HepG2 (cell line): ENCODE results near the gene TJP1. TPM values are rescaled to one million over a fixed set of nuclear protein-coding genes. Genes with fewer than 3 reads are reported as not detected.

Experiments used
- ATAC-seq: fragments of 200-7000 bp; cut with Tn5 transposase; 3 replicates; pipeline ENCODE4 v1.9.1; 2020; ENCODE audit warnings: mild to moderate bottlenecking, moderate library complexity
- BruUV-seq: library from RNA; stranded (reverse); fragments of 400-500 nt; replicated peaks from 2 replicates; lab custom pipeline; 2021; lab: Mats Ljungman, UMichigan
- CTCF ChIA-PET: fragments of 300-600 bp; formaldehyde crosslinking; extraction: SDS; loops from one replicate; lab custom pipeline; 2021; ENCODE audit warnings: low total read pairs, inconsistent platforms, low intra/inter-chr PET ratio; lab: Yijun Ruan, JAX
- POLR2A ChIA-PET: fragments of 350-600 bp; sonication (Branson Sonifier 250); formaldehyde crosslinking; loops from one replicate; lab custom pipeline; 2020; ENCODE audit warnings: antibody characterized with exemption, inconsistent platforms; lab: Yijun Ruan, JAX
- DNase-seq: peaks from one replicate; pipeline ENCODE4 v3.0.0-alpha.2; 2015; ENCODE audit warnings: low spot score
- FAIRE-seq: peaks from 3 replicates; lab custom pipeline; 2011; peaks lifted over from hg19 to GRCh38; lab: Jason Lieb, UNC
- H2AFZ ChIP-seq: one replicate; pipeline ENCODE4 v1.6.1; 2011; ENCODE audit warnings: low read length, inconsistent platforms
- H3K27ac ChIP-seq: fragments of 300-600 bp; 3 replicates; pipeline ENCODE4 v1.8.0; 2011; ENCODE audit warnings: mixed run types, mild to moderate bottlenecking, mixed read lengths, low read length, inconsistent platforms; ENCODE audit not compliant: insufficient read depth; ENCODE audit errors: extremely low read length
- H3K27me3 ChIP-seq, 2 experiments: fragments of 200-600 bp in 1 of 2; 2 replicates in 1 of 2; 3 replicates in 1 of 2; pipeline versions ENCODE4 v1.6.0 to v1.8.0; 2011; ENCODE audit warnings: low read length in 2 of 2, mild to moderate bottlenecking in 2 of 2, moderate library complexity in 2 of 2, inconsistent platforms in 1 of 2; ENCODE audit not compliant: insufficient read depth in 2 of 2, control insufficient read depth in 1 of 2
- H3K36me3 ChIP-seq, 2 experiments: fragments of 200-600 bp in 1 of 2; replicated peaks in 1 of 2; 2 replicates in 1 of 2; 3 replicates in 1 of 2; pipeline versions ENCODE4 v1.5.1 to v1.8.0; 2011; ENCODE audit warnings: low read length in 2 of 2, inconsistent platforms in 1 of 2; ENCODE audit not compliant: insufficient read depth in 2 of 2, control insufficient read depth in 1 of 2
- H3K4me1 ChIP-seq: 2 replicates; pipeline ENCODE4 v1.5.1; 2012; ENCODE audit warnings: low read length, inconsistent platforms; ENCODE audit not compliant: insufficient read depth
- H3K4me2 ChIP-seq: 2 replicates; pipeline ENCODE4 v1.6.0; 2011; ENCODE audit warnings: low read depth, low read length, inconsistent platforms
- H3K4me3 ChIP-seq, 3 experiments: fragments of 200-600 bp in 1 of 3; sonication (generic), shearing (Covaris generic) in 1 of 3; replicated peaks in 1 of 3; 2 replicates each; pipeline ENCODE4 v1.5.1; 2011 to 2016; ENCODE audit warnings: low read length in 3 of 3, inconsistent platforms in 2 of 3, low read depth in 2 of 3, mild to moderate bottlenecking in 2 of 3, control low read depth in 1 of 3, mixed read lengths in 1 of 3; ENCODE audit not compliant: insufficient read depth in 1 of 3
- H3K79me2 ChIP-seq: one replicate; pipeline ENCODE4 v1.6.1; 2011; ENCODE audit warnings: low read length, inconsistent platforms; ENCODE audit not compliant: insufficient read depth
- H3K9ac ChIP-seq: 2 replicates; pipeline ENCODE4 v1.6.0; 2011; ENCODE audit warnings: mild to moderate bottlenecking, low read depth, low read length, inconsistent platforms; ENCODE audit not compliant: insufficient read depth
- H3K9me3 ChIP-seq: 2 replicates; pipeline ENCODE4 v1.5.1; 2012; ENCODE audit warnings: mild to moderate bottlenecking, low read length
- H4K20me1 ChIP-seq: 2 replicates; pipeline ENCODE4 v1.6.0; 2011; ENCODE audit warnings: inconsistent platforms, mild to moderate bottlenecking, low read length, moderate library complexity; ENCODE audit not compliant: insufficient read depth
- PAXIP1 ChIP-seq: sonication (generic); formaldehyde crosslinking; conservative IDR thresholded peaks from 2 replicates; pipeline ENCODE4 v1.4.0; 2020; ENCODE audit warnings: mild to moderate bottlenecking, missing genetic modification reagents, moderate library complexity
- SOX6 ChIP-seq, 2 experiments: fragments of 450-650 bp in 1 of 2; sonication (generic) in 1 of 2; formaldehyde crosslinking in 1 of 2; IDR thresholded peaks; 2 replicates each; pipeline versions ENCODE4 v1.4.0 to v1.6.1; 2017 to 2020; ENCODE audit warnings: antibody characterized with exemption in 1 of 2, mild to moderate bottlenecking in 1 of 2, missing genetic modification reagents in 1 of 2
- WGBS: methylation state at CpG from one replicate; pipeline ENCODE4 v1.1.6; 2017; ENCODE audit warnings: low lambda C conversion rate; 5-methylcytosine and 5-hydroxymethylcytosine counted together
- in situ Hi-C: cut with HindIII; loops from 2 replicates; pipeline ENCODE4 v1.10.0; 2017; ENCODE audit warnings: low pct_unique_long_range_greater_than_20kb; ENCODE audit not compliant: extremely low pct_ligation_motif_present
- intact Hi-C: fragments of 100-400 bp; cut with micrococcal nuclease; formaldehyde crosslinking; loops from one replicate; pipeline ENCODE4 v1.10.0; 2022; ENCODE audit not compliant: unreplicated experiment
- polyA plus RNA-seq, 8 experiments: library from polyadenylated mRNA; depleted of rRNA in 3 of 8; stranded (reverse) in 7 of 8; unstranded in 1 of 8; fragments of >200 nt; fragmentation: Illumina TruSeq in 4 of 8; extraction: Trizol in 4 of 8; gene quantifications; 2 replicates each; pipeline versions ENCODE4 v1.2.1 to v1.2.3, GENCODE V29; 2011 to 2016; ENCODE audit warnings: low read depth in 4 of 8, missing spikeins in 1 of 8, mixed read lengths in 1 of 8; ENCODE audit not compliant: insufficient read depth in 1 of 8
- total RNA-seq, 5 experiments: library from RNA; depleted of rRNA; stranded (reverse); fragments of >200 nt; fragmentation: Illumina TruSeq; extraction: Trizol; gene quantifications; 2 replicates each; pipeline ENCODE4 v1.2.3, GENCODE V29; 2016; ENCODE audit warnings: low read depth in 1 of 5

Gene TJP1
- total and polyA plus RNA-seq, 2 of the 13 experiments (the other 11 are each of a cell fraction or from before 2014, with no cell fraction given), result 25.9 to 27.1 TPM

GRCh38 chr15:29701151-29701550 is 121.1 kb downstream of the TJP1 start:
- WGBS, result 76% methylated on average over 5 of the region's 5 CpGs
- peak; percentile 49; the same call in 2 of the 3 replicates for ATAC-seq

More at GRCh38 chr15:29701151-29701550, 121.1 kb downstream of the TJP1 start:
- BruUV-seq, result no TSS peak
- H3K27me3 ChIP-seq, result no peaks in the 10 kb centered on the region
- no peaks in the 10 kb centered on the region; the same call in 1 of the 2 replicates for H4K20me1 ChIP-seq
- no peak overlapping the region for H3K4me3 ChIP-seq
- ChIA-PET CTCF (no interaction called here), POLR2A (no interaction called here)
- TF ChIP-seq SOX6 (IDR thresholded peaks at IDR 0.05), result no peak
- no peak for TF ChIP-seq SOX6 (CRISPR knock-in tag; IDR thresholded peaks at IDR 0.05)
- 0 out of 2 replicates have a peak, but pooled peaks have one; percentile 30 for TF ChIP-seq PAXIP1 (CRISPR knock-in tag)
- H3K9ac ChIP-seq, result no peak overlapping the region
- FAIRE-seq, result no peak
- no peak overlapping the region for H2AFZ ChIP-seq
- no peaks in the 10 kb centered on the region for H3K79me2 ChIP-seq
- H3K36me3 ChIP-seq, result peaks cover 8 to 20% of the 10 kb centered on the region in 2 experiments; a peak in 4 of 5 replicates
- in situ Hi-C loops (no loop called here), intact Hi-C loops (no loop called here)
- no peak for DNase-seq
- peaks cover 47% of the 10 kb centered on the region for H3K4me1 ChIP-seq
- H3K9me3 ChIP-seq, result no peaks in the 10 kb centered on the region
- H3K27ac ChIP-seq, result peak overlapping the region; percentile 56
- no peak overlapping the region for H3K4me2 ChIP-seq
